GM12873 (cell line): ENCODE data around the gene H3-3A.

Source experiments
- TF ChIP-seq, protein P1 (sequence below): IDR thresholded peaks from 2 replicates; pipeline ENCODE4 v1.5.1; 2012; ENCODE audit warnings: low read depth, mild to moderate bottlenecking, moderate library complexity, low read length, control low read depth; ENCODE audit not compliant: insufficient read depth; ENCODE audit errors: missing control alignments

The H3-3A gene

DNA sequence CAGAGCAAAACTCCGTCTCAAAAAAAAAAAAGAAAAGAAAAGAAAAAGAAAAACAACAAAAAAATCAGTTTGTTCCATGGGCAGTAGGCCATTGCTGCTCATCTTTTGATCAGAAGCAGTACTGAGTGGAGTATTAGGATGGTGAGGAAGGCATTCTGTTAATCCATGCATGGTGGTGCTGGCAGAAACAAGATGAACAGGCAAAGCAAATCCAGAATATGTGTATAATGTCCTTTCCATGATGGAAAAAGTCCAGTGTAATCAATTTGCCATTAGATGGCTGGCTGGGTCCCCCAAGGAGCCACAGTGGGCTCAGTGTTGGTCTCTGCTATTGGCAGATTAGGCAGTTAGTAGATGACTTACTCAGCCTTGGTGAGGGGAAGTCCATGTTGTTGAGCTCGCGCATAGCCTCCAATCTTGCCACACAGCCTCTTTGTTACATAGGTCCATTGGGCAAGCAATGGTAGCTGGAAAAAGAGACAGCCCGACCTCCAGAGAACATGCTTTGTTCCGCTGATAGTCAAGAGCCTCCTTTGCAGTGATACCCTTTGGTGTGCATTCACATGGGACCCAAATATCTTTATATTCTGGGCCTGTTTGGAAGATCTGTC is 23.3 kb downstream of the H3-3A start:
- TF ChIP-seq, protein P1, sequence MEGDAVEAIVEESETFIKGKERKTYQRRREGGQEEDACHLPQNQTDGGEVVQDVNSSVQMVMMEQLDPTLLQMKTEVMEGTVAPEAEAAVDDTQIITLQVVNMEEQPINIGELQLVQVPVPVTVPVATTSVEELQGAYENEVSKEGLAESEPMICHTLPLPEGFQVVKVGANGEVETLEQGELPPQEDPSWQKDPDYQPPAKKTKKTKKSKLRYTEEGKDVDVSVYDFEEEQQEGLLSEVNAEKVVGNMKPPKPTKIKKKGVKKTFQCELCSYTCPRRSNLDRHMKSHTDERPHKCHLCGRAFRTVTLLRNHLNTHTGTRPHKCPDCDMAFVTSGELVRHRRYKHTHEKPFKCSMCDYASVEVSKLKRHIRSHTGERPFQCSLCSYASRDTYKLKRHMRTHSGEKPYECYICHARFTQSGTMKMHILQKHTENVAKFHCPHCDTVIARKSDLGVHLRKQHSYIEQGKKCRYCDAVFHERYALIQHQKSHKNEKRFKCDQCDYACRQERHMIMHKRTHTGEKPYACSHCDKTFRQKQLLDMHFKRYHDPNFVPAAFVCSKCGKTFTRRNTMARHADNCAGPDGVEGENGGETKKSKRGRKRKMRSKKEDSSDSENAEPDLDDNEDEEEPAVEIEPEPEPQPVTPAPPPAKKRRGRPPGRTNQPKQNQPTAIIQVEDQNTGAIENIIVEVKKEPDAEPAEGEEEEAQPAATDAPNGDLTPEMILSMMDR: no peak

DNA sequence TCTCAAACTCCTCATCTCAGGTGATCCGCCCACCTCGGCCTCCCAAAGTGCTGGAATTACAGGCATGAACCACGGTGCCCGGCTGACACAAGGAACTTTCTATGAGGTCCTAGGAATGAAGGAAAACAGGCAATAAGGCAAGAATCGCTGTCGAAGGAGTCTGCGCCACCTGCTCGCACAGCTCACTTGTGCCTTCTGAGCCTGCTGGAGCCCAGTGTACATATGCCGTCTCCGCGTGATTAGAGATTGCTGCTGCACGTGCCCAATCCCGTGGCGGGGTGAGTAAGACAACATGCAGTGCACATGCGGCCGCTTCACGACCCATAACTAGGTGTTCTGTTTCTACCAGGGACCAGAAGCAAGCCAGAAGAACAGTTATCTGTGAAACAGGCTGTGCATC is 24.3 kb downstream of the H3-3A start:
- TF ChIP-seq, protein P1: no peak

DNA sequence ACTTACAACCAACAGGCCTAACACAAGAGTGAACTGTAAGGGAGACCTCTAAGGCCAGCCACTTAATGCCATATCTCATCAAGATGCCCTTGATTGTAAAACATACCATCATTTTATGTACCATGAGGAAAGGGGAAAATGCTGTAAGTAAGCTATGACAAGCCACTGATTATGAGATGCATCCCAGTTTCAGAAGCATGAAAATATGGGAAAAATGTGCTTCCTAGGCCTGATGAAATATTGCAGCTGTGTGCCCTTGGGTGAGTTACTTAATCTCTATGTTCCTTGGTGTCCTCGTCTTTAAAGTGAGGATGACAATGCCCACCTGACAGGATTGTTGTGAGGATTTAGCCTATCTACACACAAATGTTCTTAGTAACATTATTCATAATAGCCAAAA is 28.9 kb downstream of the H3-3A start:
- TF ChIP-seq, protein P1: no peak

DNA sequence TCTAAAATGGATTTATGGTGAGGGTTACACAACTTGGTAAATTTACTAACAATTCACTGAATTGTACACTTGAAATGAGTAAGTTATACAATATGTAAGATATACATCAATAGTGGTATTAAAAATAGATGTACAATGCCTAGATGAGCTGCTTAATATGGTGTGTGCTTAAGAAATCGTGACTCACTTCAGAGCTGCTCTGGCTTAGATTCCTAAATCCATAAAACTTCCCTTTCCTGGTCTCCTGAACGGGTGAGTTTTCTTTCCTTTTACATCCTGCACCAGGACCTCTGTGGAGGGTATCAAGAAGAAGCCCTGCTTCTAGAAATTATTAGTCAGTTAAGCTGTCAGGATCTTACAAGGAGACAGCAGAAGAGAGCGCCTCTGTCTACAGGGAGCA is 30.4 kb downstream of the H3-3A start:
- TF ChIP-seq, protein P1: no peak

DNA sequence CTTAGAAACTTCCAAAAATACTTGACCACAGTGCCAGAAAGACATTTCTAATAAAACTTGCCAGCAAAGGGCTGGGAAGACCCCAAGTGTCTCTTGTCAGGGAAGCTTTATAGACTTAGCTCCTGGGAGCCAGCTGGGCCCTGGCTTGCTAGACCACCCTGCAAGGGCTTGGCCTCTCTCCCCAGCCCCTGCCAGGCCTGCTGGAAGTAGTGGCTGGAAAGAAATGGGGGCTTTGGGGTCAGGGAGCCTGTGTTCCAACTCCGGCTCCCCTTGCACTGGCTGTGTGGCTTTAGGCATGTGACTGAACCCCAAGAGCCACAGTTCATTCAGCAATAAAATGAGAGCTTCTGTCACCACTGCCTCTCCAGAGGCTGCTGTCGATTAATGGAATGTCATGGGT is 31.1 kb downstream of the H3-3A start:
- TF ChIP-seq, protein P1: no peak

DNA sequence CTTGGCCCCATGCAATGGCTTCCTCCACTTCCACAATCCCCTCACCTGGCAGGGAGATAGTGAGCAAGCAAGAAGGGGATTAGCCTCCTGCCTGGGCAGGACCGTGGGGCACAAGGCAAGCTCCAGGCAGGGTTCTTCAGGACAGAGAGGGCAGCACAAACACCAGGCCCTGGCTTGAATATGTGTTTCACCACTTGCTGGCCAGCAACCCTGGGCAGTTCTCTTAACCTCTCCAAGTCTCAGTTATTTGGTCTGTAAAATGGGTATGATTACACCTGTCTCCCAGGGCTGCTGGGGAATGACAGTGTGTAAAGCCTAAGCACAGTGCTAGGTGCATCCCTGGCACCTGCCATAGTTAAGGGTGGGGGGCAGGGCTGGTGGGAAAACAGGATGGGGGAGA is 31.9 kb downstream of the H3-3A start:
- TF ChIP-seq, protein P1: no peak

DNA sequence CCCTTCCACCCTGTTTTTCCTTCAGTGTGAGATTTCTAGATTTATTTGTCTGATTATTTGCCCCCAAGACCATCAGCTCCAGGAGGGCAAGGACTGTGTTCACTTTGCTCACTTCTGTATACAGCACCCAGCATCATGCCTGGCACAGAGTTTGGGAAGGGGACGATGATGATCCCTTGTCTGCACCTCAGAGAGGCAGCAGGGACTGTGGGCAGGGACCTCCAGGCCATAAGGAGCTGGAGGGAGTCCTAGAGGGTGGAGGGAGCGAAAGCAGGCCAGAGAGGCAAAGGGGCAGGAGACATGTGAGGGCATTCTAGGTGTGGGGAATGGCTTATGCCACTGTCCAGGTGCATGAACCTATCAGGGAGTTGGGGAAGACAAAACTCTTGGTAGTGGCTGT is 32.8 kb downstream of the H3-3A start:
- TF ChIP-seq, protein P1: no peak
